ENCODE measurements around the gene RUVBL2.

RUVBL2 gene

GRCh38 chr19:48977061-48977460 is 16.6 kb upstream of the RUVBL2 start:
- no peaks in the 10 kb centered on the region for H3K27me3 ChIP-seq (ENCODE audit: insufficient read depth, poor library complexity, severe bottlenecking)
- H3K27ac ChIP-seq (replicated peaks), result no peak overlapping the region
- no peak for DNase-seq (ENCODE audit: low read depth in 1 of 2, low spot score in 1 of 2)
- H3K4me3 ChIP-seq (replicated peaks; ENCODE audit: insufficient read depth, low read length), result no peak overlapping the region
- TF ChIP-seq CTCF (IDR thresholded peaks at IDR 0.05; ENCODE audit: insufficient read depth, low read length), result no peak
- TF ChIP-seq POLR2AphosphoS5 (IDR thresholded peaks at IDR 0.05; ENCODE audit: low read depth), result no peak
- TF ChIP-seq REST (IDR thresholded peaks at IDR 0.05; ENCODE audit: insufficient replicate concordance, low read depth), result no peak
- TF ChIP-seq GABPA (IDR thresholded peaks at IDR 0.05; ENCODE audit: low read depth), result no peak
- TF ChIP-seq SPI1 (IDR thresholded peaks at IDR 0.05; ENCODE audit: borderline replicate concordance, low read depth), result no peak

- TF ChIP-seq POLR2AphosphoS5 (IDR thresholded peaks at IDR 0.05; ENCODE audit: low read depth) (no peak), CTCF (IDR thresholded peaks at IDR 0.05; ENCODE audit: insufficient read depth, low read length) (no peak), REST (IDR thresholded peaks at IDR 0.05; ENCODE audit: insufficient replicate concordance, low read depth) (no peak), SPI1 (IDR thresholded peaks at IDR 0.05; ENCODE audit: borderline replicate concordance, low read depth) (no peak), GABPA (IDR thresholded peaks at IDR 0.05; ENCODE audit: low read depth) (no peak)
- H3K4me3 ChIP-seq (replicated peaks; ENCODE audit: insufficient read depth, low read length), result no peak overlapping the region
- no peak for DNase-seq (ENCODE audit: low read depth in 1 of 2, low spot score in 1 of 2)
- H3K27me3 ChIP-seq (ENCODE audit: insufficient read depth, poor library complexity, severe bottlenecking), result no peaks in the 10 kb centered on the region
- no peak overlapping the region for H3K27ac ChIP-seq (replicated peaks)
Observed at GRCh38 chr19:48982280-48982679, 11.4 kb upstream of the RUVBL2 start.

- H3K27me3 ChIP-seq (ENCODE audit: insufficient read depth, poor library complexity, severe bottlenecking), result no peaks in the 10 kb centered on the region
- H3K4me3 ChIP-seq (replicated peaks; ENCODE audit: insufficient read depth, low read length), result no peak overlapping the region
- H3K27ac ChIP-seq (replicated peaks), result no peak overlapping the region
- TF ChIP-seq GABPA (IDR thresholded peaks at IDR 0.05; ENCODE audit: low read depth) (no peak), POLR2AphosphoS5 (IDR thresholded peaks at IDR 0.05; ENCODE audit: low read depth) (no peak), SPI1 (IDR thresholded peaks at IDR 0.05; ENCODE audit: borderline replicate concordance, low read depth) (no peak), REST (IDR thresholded peaks at IDR 0.05; ENCODE audit: insufficient replicate concordance, low read depth) (no peak), CTCF (IDR thresholded peaks at IDR 0.05; ENCODE audit: insufficient read depth, low read length) (no peak)
- DNase-seq (ENCODE audit: low read depth in 1 of 2, low spot score in 1 of 2), result no peak
Observed at GRCh38 chr19:48985711-48986110, 8.0 kb upstream of the RUVBL2 start.
